NOMO-1 (cell line): Measurements from ENCODE around the gene PROB1.
"Not testable (repeated sequence)": the region's sequence is repeated elsewhere in the genome, so short reads cannot be mapped to it uniquely, and the experiment has no call there.

Source experiments
- DNase-seq, 2 experiments: peaks; one replicate each; lab custom pipeline; 2025; ENCODE audit not compliant: unreplicated experiment in 2 of 2; lab: John Stamatoyannopoulos, UW

The PROB1 gene

GRCh38 chr5:139413963-139414362 lies 19.1 kb upstream of the PROB1 start:
- no peak for DNase-seq

- DNase-seq = no peak
Observed at GRCh38 chr5:139413153-139413552, 18.2 kb upstream of the PROB1 start.

GRCh38 chr5:139410993-139411828 lies 16.3 kb upstream of the PROB1 start:
- DNase-seq = no peak

GRCh38 chr5:139410121-139410992 lies 15.5 kb upstream of the PROB1 start:
- no peak for DNase-seq

- not testable (repeated sequence) for DNase-seq
Observed at GRCh38 chr5:139409116-139409515, 14.2 kb upstream of the PROB1 start.

GRCh38 chr5:139408191-139408590 lies 13.3 kb upstream of the PROB1 start:
- no peak for DNase-seq

- peak; percentile 58 to 78 for DNase-seq
Observed at GRCh38 chr5:139407517-139407916, 12.6 kb upstream of the PROB1 start.

- DNase-seq = no peak
Observed at GRCh38 chr5:139406963-139407362, 12.1 kb upstream of the PROB1 start.

- no peak for DNase-seq
Observed at GRCh38 chr5:139404484-139404840, 9.6 kb upstream of the PROB1 start.

- peak; percentile 98 to 99 for DNase-seq
Observed at GRCh38 chr5:139403787-139404483, 9.0 kb upstream of the PROB1 start, which contains the start of gene SPATA24. SPATA24 (minus strand) TSS chr5:139404089; CDS start chr5:139404060, 29 bp downstream.

GRCh38 chr5:139403418-139403786 lies 8.5 kb upstream of the PROB1 start:
- DNase-seq = no peak

- peak in 1 of 2 experiments; percentile 2 for DNase-seq
Observed at GRCh38 chr5:139402561-139403158, 7.8 kb upstream of the PROB1 start.

GRCh38 chr5:139401546-139401945 lies 6.6 kb upstream of the PROB1 start:
- no peak for DNase-seq

GRCh38 chr5:139399501-139400121 lies 4.7 kb upstream of the PROB1 start:
- DNase-seq = no peak

- no peak for DNase-seq
Observed at GRCh38 chr5:139397921-139398320, 3.0 kb upstream of the PROB1 start.

GRCh38 chr5:139396691-139397090 lies 1.8 kb upstream of the PROB1 start:
- no peak for DNase-seq

GRCh38 chr5:139395844-139396640 lies 1.1 kb upstream of the PROB1 start:
- no peak for DNase-seq

GRCh38 chr5:139394123-139394653 lies 716 bp downstream of the PROB1 start:
- DNase-seq = peak in 1 of 2 experiments; percentile 7

- DNase-seq = no peak
Observed at GRCh38 chr5:139393497-139394122, 1.3 kb downstream of the PROB1 start.
